A673 (cell line): ENCODE results near the gene SPECC1L. TPM values are rescaled to one million over a fixed set of nuclear protein-coding genes. Genes with fewer than 3 reads are reported as not detected.

Source experiments
- BruUV-seq: library from RNA; stranded (reverse); fragments of 400-500 nt; replicated peaks from 2 replicates; lab custom pipeline; 2021; lab: Mats Ljungman, UMichigan
- CTCF ChIA-PET: fragments of 300-600 bp; sonication (Branson Sonifier 250); formaldehyde crosslinking; loops from one replicate; lab custom pipeline; 2022; ENCODE audit warnings: antibody characterized with exemption; lab: Charles Lee
- POLR2A ChIA-PET: fragments of 300-600 bp; sonication (Branson Sonifier 250); formaldehyde crosslinking; loops from one replicate; lab custom pipeline; 2022; ENCODE audit warnings: antibody characterized with exemption; ENCODE audit not compliant: low non-redundant PET; lab: Charles Lee
- DNase-seq: peaks from one replicate; pipeline ENCODE4 v3.0.0-alpha.2; 2015; ENCODE audit warnings: low spot score
- H3K27ac ChIP-seq: fragments of 200-600 bp; sonication (generic); 2 replicates; pipeline ENCODE4 v1.5.1; 2016; ENCODE audit warnings: mixed run types, low read depth, mild to moderate bottlenecking, mixed read lengths, antibody characterized with exemption, low read length; ENCODE audit not compliant: poor library complexity, severe bottlenecking
- H3K27me3 ChIP-seq: fragments of 200-600 bp; sonication (generic); replicated peaks from 2 replicates; pipeline ENCODE4 v1.6.1; 2017; ENCODE audit warnings: mixed run types, low read depth, mild to moderate bottlenecking, mixed read lengths, antibody characterized with exemption, low read length; ENCODE audit not compliant: insufficient read depth, poor library complexity
- H3K36me3 ChIP-seq: fragments of 200-600 bp; sonication (generic); 2 replicates; pipeline ENCODE4 v1.6.1; 2016; ENCODE audit warnings: mixed run types, mild to moderate bottlenecking, mixed read lengths, antibody characterized with exemption, low read length; ENCODE audit not compliant: insufficient read depth, poor library complexity, severe bottlenecking
- H3K4me1 ChIP-seq: fragments of 200-600 bp; sonication (generic); 2 replicates; pipeline ENCODE4 v1.6.1; 2017; ENCODE audit warnings: mixed run types, mild to moderate bottlenecking, mixed read lengths, antibody characterized with exemption, low read length; ENCODE audit not compliant: insufficient read depth, poor library complexity, severe bottlenecking
- H3K4me3 ChIP-seq: fragments of 200-600 bp; sonication (generic); 2 replicates; pipeline ENCODE4 v1.5.1; 2016; ENCODE audit warnings: low read depth, mixed run types, mild to moderate bottlenecking, mixed read lengths, low read length; ENCODE audit not compliant: poor library complexity, severe bottlenecking
- H3K9me3 ChIP-seq: fragments of 200-600 bp; sonication (generic); 2 replicates; pipeline ENCODE4 v1.6.1; 2016; ENCODE audit warnings: mixed run types, low read depth, mild to moderate bottlenecking, mixed read lengths, antibody characterized with exemption, low read length; ENCODE audit not compliant: poor library complexity, severe bottlenecking
- CTCF ChIP-seq: fragments of 300-800, 200-600 bp; sonication (generic); conservative IDR thresholded peaks from 2 replicates; pipeline ENCODE4 v1.5.1; 2017; ENCODE audit warnings: low read depth, mild to moderate bottlenecking, antibody characterized with exemption, low read length, moderate library complexity, mixed read lengths
- EZH2 ChIP-seq: fragments of 200-600 bp; sonication (generic); IDR thresholded peaks from 2 replicates; pipeline ENCODE4 v1.6.1; 2017; ENCODE audit warnings: borderline replicate concordance, low read depth, mild to moderate bottlenecking, mixed read lengths, antibody characterized with exemption, low read length; ENCODE audit not compliant: poor library complexity, severe bottlenecking
- intact Hi-C: fragments of 100-400 bp; cut with micrococcal nuclease; formaldehyde crosslinking; loops from one replicate; pipeline ENCODE4 v1.10.0; 2022; ENCODE audit not compliant: unreplicated experiment
- total RNA-seq: library from RNA; stranded (reverse); gene quantifications from 2 replicates; pipeline ENCODE4 v1.2.3, GENCODE V29; 2021

The SPECC1L gene
- total RNA-seq, 1 experiment from 2014 or later, result 56.7 TPM

GRCh38 chr22:24446260-24446611, 175.6 kb downstream of the SPECC1L start:
- ChIA-PET CTCF (no interaction called here), POLR2A (no interaction called here)
- H3K4me1 ChIP-seq, result peaks cover 59% of the 10 kb centered on the region
- no peak for DNase-seq
- peak overlapping the region; percentile 22 for H3K27ac ChIP-seq
- H3K9me3 ChIP-seq, result no peaks in the 10 kb centered on the region
- no peak overlapping the region for H3K4me3 ChIP-seq
- BruUV-seq, result no TSS peak
- H3K36me3 ChIP-seq, result no peaks in the 10 kb centered on the region
- TF ChIP-seq CTCF (no peak), EZH2 (no peak)
- intact Hi-C loops, result no loop called here
- no peaks in the 10 kb centered on the region for H3K27me3 ChIP-seq

- peak overlapping the region; percentile 91 for H3K27ac ChIP-seq
- ChIA-PET POLR2A (no interaction called here), CTCF (interaction anchor here (0.6 kb wide), 2 partner anchors 52 to 219 kb away, joined by 3 to 7 read pairs; no protein-coding TSS in a partner anchor)
- H3K27me3 ChIP-seq, result no peaks in the 10 kb centered on the region
- H3K9me3 ChIP-seq, result peaks cover 8% of the 10 kb centered on the region
- no peak for TF ChIP-seq EZH2
- TF ChIP-seq CTCF, result no peak
- intact Hi-C loops, result loop anchor here (2.0 kb wide), 1 partner anchor 32 kb away; no protein-coding TSS in a partner anchor
- BruUV-seq, result no TSS peak
- peaks cover 43% of the 10 kb centered on the region for H3K4me1 ChIP-seq
- H3K4me3 ChIP-seq, result no peak overlapping the region
- peak; percentile 99 for DNase-seq
- H3K36me3 ChIP-seq, result no peaks in the 10 kb centered on the region
These were observed 180.0 kb downstream of the SPECC1L start for GRCh38 chr22:24450610-24451009.

GRCh38 chr22:24451162-24451561, 180.5 kb downstream of the SPECC1L start:
- peaks cover 8% of the 10 kb centered on the region for H3K9me3 ChIP-seq
- TF ChIP-seq CTCF (no peak), EZH2 (no peak)

More at GRCh38 chr22:24451162-24451561, 180.5 kb downstream of the SPECC1L start:
- POLR2A ChIA-PET, result no interaction called here
- Histone ChIP-seq H3K4me1 (peaks cover 37% of the 10 kb centered on the region), H3K36me3 (no peaks in the 10 kb centered on the region), H3K27ac (peak overlapping the region; percentile 91), H3K4me3 (no peak overlapping the region), H3K27me3 (no peaks in the 10 kb centered on the region)
- intact Hi-C loops, result loop anchor here (2.0 kb wide), 1 partner anchor 32 kb away; no protein-coding TSS in a partner anchor
- peak; percentile 52 for DNase-seq
- CTCF ChIA-PET, result no interaction called here
- no TSS peak for BruUV-seq
